Fibroblast of pulmonary artery (primary cell): ENCODE results near the gene LYRM1.
A peak's percentile ranks its signal among the peaks of the same experiment; 100 is the strongest.

Experiments used
- DNase-seq: peaks from one replicate; pipeline ENCODE4 v3.0.0-alpha.2; 2010; ENCODE audit warnings: low read depth
- H3K4me3 ChIP-seq: replicated peaks from 2 replicates; pipeline ENCODE4 v1.5.1; 2011; ENCODE audit warnings: low read depth, mild to moderate bottlenecking, control low read depth, low read length, moderate library complexity
- CTCF ChIP-seq: IDR thresholded peaks from 2 replicates; pipeline ENCODE4 v1.5.1; 2011; ENCODE audit warnings: mild to moderate bottlenecking, control low read depth, low read length, inconsistent platforms; ENCODE audit errors: missing control alignments

The LYRM1 gene

GRCh38 chr16:20905576-20905975, 5.0 kb downstream of the LYRM1 start:
- H3K4me3 ChIP-seq: no peak overlapping the region
- peak; percentile 46 for DNase-seq
- TF ChIP-seq CTCF: no peak

- no peak overlapping the region for H3K4me3 ChIP-seq
- no peak for TF ChIP-seq CTCF
- DNase-seq: peak; percentile 93
These were observed 6.0 kb downstream of the LYRM1 start for GRCh38 chr16:20906341-20907255.

GRCh38 chr16:20910781-20911321, 10.3 kb downstream of the LYRM1 start:
- DNase-seq: peak; percentile 94
- H3K4me3 ChIP-seq: no peak overlapping the region
- TF ChIP-seq CTCF: no peak

GRCh38 chr16:20911361-20911760, 10.8 kb downstream of the LYRM1 start:
- H3K4me3 ChIP-seq: no peak overlapping the region
- DNase-seq: peak; percentile 53
- TF ChIP-seq CTCF: no peak

- DNase-seq: no peak
- no peak for TF ChIP-seq CTCF
- no peak overlapping the region for H3K4me3 ChIP-seq
These were observed 15.7 kb downstream of the LYRM1 start for GRCh38 chr16:20916289-20916688.

GRCh38 chr16:20916942-20917341, 16.4 kb downstream of the LYRM1 start:
- no peak for DNase-seq
- TF ChIP-seq CTCF: no peak
- no peak overlapping the region for H3K4me3 ChIP-seq
